Measurements from ENCODE around the gene STARD13.
"Not testable (repeated sequence)": the region's sequence is repeated elsewhere in the genome, so short reads cannot be mapped to it uniquely, and the experiment has no call there.

Gene STARD13

DNA sequence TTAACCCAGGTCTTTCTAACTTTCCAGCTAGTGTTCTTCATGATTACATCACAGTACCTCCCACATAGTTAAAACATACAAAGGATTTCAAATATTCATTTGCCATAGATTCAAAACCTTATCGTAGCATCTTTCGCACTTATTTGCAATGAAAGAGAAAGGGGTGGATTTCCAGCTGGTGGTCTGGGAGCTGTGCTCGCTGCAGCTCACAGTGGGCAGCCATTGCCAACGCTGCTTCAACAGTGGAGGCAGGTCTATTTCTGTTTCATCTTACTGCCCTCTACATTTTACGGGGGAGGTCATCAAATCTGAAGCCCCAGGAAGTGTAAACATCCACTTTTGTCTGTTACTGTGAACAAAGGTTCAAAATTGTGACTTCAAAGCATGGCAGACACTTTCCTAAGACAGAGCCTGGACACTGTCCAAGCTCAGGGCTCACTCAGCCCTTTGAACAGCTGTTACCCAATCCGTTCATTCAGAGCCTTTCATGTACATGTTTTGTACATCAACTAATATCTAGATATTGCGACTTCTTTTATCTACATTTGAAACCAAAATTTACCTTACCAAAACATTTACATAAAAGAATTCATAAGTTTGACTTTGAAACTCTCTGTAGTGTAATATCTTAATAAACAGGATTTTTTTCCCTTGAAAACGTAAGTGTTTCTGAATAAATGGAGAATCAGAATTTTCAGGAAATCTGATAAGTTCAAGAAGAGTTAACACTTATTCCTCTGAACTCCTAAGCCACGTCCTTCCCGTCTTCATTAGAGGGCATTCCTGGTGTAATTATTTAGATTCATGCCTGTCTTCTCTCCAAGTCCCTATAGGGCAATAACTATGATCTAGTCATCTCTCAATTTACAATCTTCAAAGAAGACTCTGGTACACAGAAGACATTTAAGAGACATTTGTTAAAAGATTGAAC, 25.1 kb downstream of the STARD13 start:
- in situ Hi-C loops (cut with MboI; ENCODE audit: low sequenced_read_pairs): no loop called here

DNA sequence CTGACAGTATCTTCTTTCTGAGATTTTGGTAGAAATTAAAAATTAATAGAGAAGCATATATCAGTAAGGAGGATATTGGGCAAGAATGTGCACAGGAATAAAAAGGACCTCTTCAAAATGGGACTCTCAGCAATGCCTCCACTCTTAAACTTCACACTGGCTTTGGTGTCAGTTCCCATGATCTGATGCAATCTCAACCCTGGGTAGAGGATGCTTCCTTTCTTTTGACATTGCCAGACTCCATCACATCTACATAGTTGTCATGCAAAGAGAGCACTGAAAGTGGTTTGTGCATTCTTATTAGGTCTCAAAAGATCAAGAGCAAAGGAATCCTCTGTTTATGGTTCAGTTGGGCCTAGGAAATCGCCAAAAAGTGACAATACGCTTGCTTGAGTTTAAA, 26.3 kb downstream of the STARD13 start:
- in situ Hi-C loops (cut with MboI; ENCODE audit: low sequenced_read_pairs): no loop called here

DNA sequence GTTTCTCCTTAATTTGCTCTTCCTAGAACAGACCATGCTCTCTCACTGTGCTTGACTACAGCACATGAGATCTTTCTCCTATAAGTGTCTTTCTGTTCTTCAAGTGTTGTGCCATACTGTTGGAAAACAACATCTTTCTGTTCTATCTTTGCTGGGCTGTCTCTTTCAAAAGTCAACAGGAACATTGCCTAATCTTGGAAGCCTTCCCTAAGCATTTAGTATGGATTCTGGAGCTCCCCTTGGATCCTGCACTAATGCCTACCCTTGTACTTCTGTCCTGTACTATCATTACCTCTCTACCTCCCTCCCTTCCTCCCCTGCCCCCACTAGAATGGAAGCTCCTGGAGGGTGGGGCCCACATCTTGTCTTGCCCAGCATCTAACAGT, 26.8 kb downstream of the STARD13 start:
- in situ Hi-C loops (cut with MboI; ENCODE audit: low sequenced_read_pairs): no loop called here

DNA sequence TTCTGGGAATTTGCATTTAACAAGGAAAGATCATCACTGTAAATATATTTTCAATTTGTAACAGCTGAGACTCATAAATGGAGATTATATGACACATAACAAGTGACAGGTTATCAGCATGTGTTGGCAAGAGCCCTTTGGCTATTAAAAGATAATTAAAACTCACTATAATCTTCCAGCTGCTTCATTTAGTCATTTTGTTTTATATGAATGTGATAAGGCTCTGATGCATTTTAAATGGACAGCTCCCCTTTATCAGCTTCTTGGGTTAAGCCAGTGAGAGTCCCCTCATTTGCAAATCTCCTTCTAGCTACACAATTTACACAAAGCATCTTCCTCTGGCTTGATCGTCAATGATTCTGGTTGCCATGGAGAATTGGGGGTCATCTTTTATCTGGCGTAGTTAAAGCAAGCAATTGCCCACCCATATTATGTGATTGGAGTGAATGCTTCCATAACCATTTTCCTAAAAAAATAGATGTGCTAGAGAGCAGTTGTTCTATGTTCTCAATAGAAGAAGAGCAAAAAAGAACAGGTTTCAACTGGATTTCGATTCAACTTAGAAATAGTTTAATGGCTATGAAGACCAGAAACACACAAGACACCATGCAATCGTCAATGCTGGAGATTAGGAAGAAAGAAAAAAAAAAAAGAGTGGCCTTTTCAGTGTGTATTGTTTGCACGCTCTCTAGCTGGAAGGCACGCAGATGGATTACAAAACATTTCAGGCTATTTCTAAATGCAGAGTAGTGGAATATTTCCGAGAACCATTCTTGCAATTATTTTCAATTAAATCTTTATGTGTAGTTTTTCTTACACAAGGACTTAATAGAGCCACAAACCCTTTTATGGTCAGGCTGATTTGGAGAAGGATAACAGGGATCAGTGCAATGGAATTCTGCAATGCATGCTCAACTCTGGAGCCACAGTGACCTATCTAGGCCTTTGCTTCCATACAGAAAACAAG, 27.4 kb downstream of the STARD13 start:
- in situ Hi-C loops (cut with MboI; ENCODE audit: low sequenced_read_pairs): no loop called here

GRCh38 chr13:33256148-33256840, 29.3 kb downstream of the STARD13 start:
- in situ Hi-C loops (cut with MboI; ENCODE audit: low sequenced_read_pairs): no loop called here

- in situ Hi-C loops (cut with MboI; ENCODE audit: low sequenced_read_pairs): no loop called here
Observed at GRCh38 chr13:33252135-33252534, 33.4 kb downstream of the STARD13 start.

- in situ Hi-C loops (cut with MboI; ENCODE audit: low sequenced_read_pairs): no loop called here
Observed at GRCh38 chr13:33251131-33251661, 34.4 kb downstream of the STARD13 start.

DNA sequence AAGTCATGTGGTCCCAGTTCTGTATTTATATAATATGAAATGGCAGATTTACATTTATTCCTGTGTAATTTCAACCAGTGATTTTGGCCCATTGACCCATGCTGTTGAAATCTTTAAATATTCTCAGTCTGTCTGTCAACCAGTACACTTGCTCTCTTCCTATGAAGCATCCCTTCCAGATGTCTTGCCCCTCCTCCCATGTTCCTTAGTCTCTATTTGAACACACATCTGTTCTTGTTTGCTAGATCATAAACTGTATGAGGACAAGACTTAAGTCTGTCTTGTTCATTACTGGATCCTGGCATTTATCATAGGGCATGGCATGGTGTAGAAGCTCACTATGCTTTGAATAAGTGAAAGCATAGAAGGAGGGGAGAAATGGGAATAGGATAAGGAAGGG, 34.9 kb downstream of the STARD13 start:
- in situ Hi-C loops (cut with MboI; ENCODE audit: low sequenced_read_pairs): no loop called here

DNA sequence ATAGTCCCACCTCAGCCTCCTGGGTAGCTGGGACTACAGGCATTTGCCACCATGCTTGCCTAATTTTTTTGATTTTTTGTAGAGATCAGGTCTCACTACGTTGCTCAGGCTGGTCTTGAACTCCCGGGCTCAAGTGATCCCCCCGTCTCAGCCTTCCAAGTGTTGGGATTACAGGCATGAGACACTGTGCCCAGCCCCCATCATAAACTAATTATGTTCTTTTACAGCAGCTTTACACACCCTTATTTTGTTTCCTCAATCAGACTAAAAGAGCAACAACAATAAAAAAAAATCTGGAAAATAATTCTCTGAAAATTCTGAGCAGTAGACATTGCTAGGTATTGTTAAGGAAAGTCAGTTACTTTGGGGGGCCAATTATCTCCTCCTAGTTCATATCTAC, 35.7 kb downstream of the STARD13 start:
- in situ Hi-C loops (cut with MboI; ENCODE audit: low sequenced_read_pairs): no loop called here

DNA sequence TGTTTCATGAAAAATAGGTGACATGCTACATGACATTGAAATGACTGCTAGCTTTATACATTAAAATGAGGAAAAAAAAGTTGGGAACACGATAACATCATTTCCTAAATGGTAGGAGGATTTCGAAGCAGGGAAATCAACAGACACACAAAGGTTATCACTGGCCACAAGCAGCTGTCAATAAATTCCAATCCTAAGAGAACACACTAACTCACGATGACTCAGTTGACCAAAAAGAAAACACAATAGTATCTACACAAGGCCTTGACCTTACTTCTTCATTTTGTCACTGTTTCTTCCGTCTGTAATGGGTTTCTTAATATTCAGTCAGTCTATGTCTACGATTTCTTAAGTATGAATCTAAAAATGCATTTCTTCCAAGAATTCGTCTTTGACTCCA, 36.5 kb downstream of the STARD13 start:
- in situ Hi-C loops (cut with MboI; ENCODE audit: low sequenced_read_pairs): no loop called here

DNA sequence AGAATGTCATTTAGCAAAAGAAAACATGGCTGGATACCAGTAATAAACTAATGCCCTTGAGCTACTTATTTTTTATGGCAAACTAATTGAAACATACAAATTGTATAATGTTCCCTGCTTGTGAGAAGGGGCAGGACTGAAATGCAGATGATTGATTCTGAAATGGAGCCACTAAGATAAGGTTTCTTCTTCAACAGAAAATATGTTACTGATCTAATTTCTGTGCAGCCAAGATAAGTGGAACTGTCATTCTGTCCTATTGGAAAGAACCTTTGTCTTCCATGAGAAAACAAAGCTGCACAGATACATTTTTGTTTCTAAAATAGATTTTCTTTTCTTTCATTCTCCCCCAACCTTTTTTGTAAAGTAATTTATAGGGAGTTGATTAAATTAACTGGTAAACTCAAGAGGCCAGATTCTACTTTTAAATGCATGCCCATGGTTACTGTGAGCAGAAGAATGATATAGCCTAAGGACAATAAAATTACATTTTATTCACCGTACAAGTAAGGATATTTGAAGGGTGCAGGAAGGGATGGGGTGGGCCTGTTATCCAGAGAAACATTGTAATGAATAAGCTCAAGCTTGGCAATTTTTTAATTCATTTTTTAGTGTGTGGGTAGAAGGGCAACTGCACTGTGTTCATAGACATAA, 39.9 kb downstream of the STARD13 start:
- in situ Hi-C loops (cut with MboI; ENCODE audit: low sequenced_read_pairs): no loop called here

- in situ Hi-C loops (cut with MboI; ENCODE audit: low sequenced_read_pairs): no loop called here
Observed at GRCh38 chr13:33244907-33245287, 40.7 kb downstream of the STARD13 start.

- in situ Hi-C loops (cut with MboI; ENCODE audit: low sequenced_read_pairs): no loop called here
Observed at GRCh38 chr13:33244210-33244906, 41.2 kb downstream of the STARD13 start.

DNA sequence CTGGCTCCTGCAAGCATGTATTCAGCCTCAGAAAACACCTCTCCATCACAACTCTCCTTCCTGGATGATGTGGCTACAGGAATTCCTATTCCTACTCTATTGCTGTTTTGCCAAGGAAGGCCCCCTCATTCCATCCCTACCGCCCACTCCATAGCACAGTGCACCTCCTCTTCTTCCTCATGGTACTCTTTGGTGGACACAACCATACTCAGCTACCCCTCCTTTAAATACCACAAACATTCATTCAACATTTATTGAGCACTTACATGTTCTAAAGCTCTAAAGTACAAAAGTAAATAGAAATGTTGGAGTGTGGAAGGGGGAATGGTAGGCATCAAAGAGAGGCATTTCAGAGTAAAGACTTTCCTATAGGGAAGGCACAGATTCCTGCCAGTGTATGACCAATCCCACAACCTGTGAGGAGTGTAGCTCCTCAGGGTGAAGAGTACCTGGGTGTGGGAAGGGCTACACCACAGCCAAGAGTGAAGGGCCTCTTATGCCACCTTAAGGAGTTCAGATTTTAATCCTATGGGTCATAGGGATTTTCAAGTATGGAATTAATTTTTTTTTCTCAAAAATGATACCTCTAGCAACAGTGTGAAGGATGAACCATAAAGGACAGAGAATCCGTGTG, 42.5 kb downstream of the STARD13 start:
- in situ Hi-C loops (cut with MboI; ENCODE audit: low sequenced_read_pairs): no loop called here

DNA sequence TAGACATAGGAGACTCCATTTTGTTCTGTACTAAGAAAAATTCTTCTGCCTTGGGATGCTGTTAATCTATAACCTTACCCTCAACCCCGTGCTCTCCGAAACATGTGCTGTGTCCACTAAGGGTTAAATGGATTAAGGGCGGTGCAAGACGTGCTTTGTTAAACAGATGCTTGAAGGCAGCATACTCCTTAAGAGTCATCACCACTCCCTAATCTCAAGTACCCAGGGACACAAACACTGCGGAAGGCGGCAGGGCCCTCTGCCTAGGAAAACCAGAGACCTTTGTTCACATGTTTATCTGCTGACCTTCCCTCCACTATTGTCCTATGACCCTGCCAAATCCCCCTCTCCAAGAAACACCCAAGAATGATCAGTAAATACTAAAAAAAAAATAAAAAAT, 43.2 kb downstream of the STARD13 start:
- in situ Hi-C loops (cut with MboI; ENCODE audit: low sequenced_read_pairs): not testable (repeated sequence)

- in situ Hi-C loops (cut with MboI; ENCODE audit: low sequenced_read_pairs): no loop called here
Observed at GRCh38 chr13:33236021-33236420, 49.5 kb downstream of the STARD13 start.

DNA sequence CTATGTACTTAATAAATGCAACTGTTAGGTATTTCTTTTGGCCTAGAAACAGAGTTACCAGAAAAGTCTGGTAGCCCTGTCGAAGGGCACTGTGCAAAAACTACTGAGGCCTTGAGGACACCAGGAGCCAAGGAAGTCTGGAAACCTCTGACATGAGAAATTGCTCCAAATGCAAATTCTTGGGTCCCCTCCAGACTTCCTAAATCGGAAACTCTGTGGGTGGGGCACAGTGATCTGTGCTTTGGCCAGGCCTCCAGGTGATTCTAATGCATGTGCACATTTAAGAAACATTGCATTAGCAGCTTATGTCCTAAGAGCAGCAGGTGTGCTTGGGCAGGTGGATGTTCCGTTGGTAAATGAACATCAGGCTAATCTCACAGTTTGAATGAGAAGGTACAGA, 50.0 kb downstream of the STARD13 start:
- in situ Hi-C loops (cut with MboI; ENCODE audit: low sequenced_read_pairs): no loop called here

DNA sequence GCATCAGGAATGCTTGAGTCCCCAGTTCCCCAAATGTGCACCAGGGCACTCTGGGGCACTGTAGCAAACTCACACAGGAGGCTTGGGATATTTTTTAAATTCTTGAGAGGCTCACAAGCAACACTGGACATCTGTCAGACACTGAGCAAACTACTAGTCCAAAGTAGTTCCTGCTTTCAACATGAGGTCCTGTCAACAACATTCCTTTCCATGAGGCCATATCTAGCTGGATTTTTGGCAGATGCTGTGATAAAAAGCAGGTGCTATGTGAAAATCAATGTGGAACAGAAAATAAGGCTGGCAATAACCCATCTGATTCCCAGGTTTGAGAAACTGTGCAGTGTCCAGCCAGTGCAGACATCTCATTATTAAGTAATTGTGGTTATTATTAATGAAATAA, 50.5 kb downstream of the STARD13 start:
- in situ Hi-C loops (cut with MboI; ENCODE audit: low sequenced_read_pairs): no loop called here

DNA sequence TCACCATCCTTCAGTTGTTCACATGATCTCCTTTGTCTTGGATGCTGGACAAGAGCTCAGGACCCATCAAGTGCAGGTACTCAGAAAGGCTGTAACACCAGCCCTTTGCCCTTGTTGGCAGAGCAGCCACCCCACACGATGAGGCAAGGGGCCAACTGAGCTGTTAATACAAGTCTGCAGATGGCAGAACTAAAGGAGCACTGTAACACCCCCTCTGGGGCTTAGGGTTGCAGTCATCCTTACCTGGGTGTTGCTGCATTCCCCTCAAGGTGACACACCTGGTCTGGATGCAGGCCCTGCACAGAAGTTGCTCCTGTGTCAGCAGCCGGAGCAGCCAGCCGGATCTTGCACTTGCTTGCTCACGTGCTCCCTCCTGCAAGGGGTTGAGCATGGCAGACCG, 52.0 kb downstream of the STARD13 start:
- in situ Hi-C loops (cut with MboI; ENCODE audit: low sequenced_read_pairs): no loop called here
